ENCODE measurements around the gene CCT7.

DNA sequence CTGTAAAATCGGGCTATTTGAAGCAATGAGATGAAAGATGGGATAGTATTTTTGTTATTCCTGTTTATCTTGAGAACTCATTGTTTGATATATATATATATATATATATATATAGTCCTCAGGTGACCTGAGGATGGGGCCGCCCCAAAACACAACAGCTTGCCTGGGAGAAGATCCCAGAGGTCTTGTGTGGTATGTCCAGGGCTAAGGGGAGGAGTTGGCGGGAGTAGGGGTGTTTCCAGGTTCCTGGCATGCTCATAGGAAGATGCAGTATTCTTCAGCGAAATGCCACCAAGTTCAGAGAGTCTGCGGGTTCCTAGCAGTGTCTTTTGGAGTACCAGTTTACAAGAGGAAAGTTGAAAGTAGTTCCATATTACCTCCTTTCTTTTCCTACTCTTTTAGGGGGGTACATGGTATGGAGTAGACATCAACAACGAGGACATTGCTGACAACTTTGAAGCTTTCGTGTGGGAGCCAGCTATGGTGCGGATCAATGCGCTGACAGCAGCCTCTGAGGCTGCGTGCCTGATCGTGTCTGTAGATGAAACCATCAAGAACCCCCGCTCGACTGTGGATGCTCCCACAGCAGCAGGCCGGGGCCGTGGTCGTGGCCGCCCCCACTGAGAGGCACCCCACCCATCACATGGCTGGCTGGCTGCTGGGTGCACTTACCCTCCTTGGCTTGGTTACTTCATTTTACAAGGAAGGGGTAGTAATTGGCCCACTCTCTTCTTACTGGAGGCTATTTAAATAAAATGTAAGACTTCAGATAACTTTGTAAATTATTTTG is 18.3 kb downstream of the CCT7 start:
- TF ChIP-seq, protein P1, sequence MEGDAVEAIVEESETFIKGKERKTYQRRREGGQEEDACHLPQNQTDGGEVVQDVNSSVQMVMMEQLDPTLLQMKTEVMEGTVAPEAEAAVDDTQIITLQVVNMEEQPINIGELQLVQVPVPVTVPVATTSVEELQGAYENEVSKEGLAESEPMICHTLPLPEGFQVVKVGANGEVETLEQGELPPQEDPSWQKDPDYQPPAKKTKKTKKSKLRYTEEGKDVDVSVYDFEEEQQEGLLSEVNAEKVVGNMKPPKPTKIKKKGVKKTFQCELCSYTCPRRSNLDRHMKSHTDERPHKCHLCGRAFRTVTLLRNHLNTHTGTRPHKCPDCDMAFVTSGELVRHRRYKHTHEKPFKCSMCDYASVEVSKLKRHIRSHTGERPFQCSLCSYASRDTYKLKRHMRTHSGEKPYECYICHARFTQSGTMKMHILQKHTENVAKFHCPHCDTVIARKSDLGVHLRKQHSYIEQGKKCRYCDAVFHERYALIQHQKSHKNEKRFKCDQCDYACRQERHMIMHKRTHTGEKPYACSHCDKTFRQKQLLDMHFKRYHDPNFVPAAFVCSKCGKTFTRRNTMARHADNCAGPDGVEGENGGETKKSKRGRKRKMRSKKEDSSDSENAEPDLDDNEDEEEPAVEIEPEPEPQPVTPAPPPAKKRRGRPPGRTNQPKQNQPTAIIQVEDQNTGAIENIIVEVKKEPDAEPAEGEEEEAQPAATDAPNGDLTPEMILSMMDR (conservative IDR thresholded peaks at IDR 0.05; ENCODE audit: low read depth in 2 of 2): no peak
- TF ChIP-seq EZH2phosphoT487 (IDR thresholded peaks at IDR 0.05; ENCODE audit: unreplicated experiment): no peak
